ENCODE data around the gene RHBDD3.

Gene RHBDD3

DNA sequence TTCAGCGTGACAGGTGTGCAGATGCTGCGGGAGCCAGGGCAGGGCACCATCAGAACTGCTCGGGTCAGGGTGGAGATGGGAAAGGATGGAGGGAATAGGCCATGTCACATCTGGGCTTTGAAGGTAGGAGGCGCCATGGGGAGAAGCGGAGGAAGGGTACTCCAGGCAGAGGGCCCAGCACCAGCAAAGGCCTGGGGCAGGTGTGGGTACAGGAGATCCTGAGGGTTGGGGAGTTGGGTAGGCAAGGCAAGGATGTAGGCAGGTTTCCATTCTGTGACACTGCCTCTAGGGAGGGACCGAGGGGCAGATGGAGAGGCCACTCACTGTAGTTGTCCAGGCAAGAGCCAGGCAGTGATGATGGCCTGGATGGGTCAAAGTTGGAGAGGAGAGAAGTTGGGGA lies 53.5 kb downstream of the RHBDD3 start:
- H3K4me3 Mint-ChIP-seq: no peak overlapping the region

DNA sequence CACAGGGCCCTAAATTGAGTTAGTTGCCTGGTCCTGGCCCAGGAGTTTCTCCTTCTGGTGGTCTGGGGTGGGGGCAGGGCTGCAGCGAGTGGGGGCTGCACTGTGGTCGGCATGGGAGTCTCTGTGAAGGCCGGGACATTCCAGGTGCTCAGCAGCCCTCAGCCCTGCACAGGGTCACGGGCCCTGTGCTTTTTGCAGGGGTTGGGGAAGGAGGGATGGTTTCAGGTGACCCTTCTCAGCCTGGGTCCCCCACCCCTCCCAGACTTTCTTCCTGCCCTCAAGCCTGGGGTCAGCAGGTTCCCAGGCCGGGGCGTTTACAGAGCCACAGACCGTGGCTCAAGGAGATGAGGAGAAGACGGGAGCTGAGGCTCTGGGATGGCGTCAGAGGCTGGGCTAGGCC lies 54.3 kb downstream of the RHBDD3 start:
- H3K9me3 Mint-ChIP-seq: no peaks in the 10 kb centered on the region
- no peaks in the 10 kb centered on the region for H3K36me3 Mint-ChIP-seq (ENCODE audit: low read depth)
- no peaks in the 10 kb centered on the region for H3K27me3 Mint-ChIP-seq
- H3K4me1 Mint-ChIP-seq (ENCODE audit: low read depth): no peaks in the 10 kb centered on the region
- DNase-seq: no peak
- H3K4me3 Mint-ChIP-seq: no peak overlapping the region
- no peak overlapping the region for H3K27ac Mint-ChIP-seq

More for the DNA sequence above, 53.5 kb downstream of the RHBDD3 start:
- DNase-seq: no peak
- Mint-ChIP-seq H3K27me3 (no peaks in the 10 kb centered on the region), H3K4me1 (ENCODE audit: low read depth) (no peaks in the 10 kb centered on the region), H3K36me3 (ENCODE audit: low read depth) (no peaks in the 10 kb centered on the region), H3K9me3 (no peaks in the 10 kb centered on the region), H3K27ac (no peak overlapping the region)

DNA sequence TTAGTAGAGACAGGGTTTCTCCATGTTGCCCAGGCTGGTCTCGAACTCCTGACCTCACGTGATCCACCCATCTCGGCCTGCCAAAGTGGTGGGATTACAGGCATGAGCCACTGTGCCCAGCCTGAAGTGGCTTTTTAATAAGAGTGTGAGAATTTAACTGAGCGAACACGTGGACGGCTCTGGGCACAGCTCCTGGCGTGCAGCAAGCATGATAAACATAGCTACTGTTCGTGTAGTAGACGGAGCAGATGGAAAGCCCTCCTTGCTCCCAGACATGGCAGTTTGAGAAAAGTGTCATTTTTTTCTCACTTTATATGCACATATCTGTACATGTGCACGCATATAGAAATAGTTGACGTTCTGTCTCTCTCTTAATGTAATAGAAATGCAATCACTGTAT lies 55.0 kb downstream of the RHBDD3 start:
- H3K36me3 Mint-ChIP-seq (ENCODE audit: low read depth): no peaks in the 10 kb centered on the region

GRCh38 chr22:29211466-29211865 lies 56.3 kb downstream of the RHBDD3 start:
- Mint-ChIP-seq H3K4me1 (ENCODE audit: low read depth) (peaks cover under 1% of the 10 kb centered on the region), H3K36me3 (ENCODE audit: low read depth) (no peaks in the 10 kb centered on the region), H3K27me3 (peaks cover 16% of the 10 kb centered on the region), H3K9me3 (no peaks in the 10 kb centered on the region), H3K4me3 (no peak overlapping the region), H3K27ac (no peak overlapping the region)
- DNase-seq: no peak

More for the DNA sequence above, 55.0 kb downstream of the RHBDD3 start:
- H3K9me3 Mint-ChIP-seq: no peaks in the 10 kb centered on the region
- H3K4me1 Mint-ChIP-seq (ENCODE audit: low read depth): no peaks in the 10 kb centered on the region
- DNase-seq: no peak
- no peak overlapping the region for H3K27ac Mint-ChIP-seq
- H3K27me3 Mint-ChIP-seq: peaks cover 3% of the 10 kb centered on the region
- H3K4me3 Mint-ChIP-seq: no peak overlapping the region

DNA sequence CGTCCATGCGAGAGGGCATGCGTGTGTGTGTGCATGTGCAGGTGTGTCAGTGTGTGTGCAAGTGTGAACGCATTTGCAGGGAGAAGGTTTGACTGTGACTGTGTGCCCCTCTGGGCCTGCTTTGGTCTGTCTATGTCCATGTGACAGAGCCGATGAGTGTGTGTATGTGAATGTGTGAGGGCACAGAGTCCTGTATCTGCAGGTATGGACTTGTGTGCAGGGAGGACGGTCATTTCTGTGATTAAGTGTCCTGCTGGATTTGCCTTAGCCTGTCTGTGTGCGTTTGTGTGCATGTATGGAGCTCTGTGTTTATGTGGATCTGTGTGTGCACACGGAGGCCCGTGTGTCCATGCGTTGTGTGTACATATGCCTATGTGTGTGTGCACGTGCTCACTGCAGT lies 56.7 kb downstream of the RHBDD3 start:
- H3K27me3 Mint-ChIP-seq: peaks cover 19% of the 10 kb centered on the region
- H3K4me1 Mint-ChIP-seq (ENCODE audit: low read depth): peaks cover 2% of the 10 kb centered on the region
- no peak overlapping the region for H3K4me3 Mint-ChIP-seq
- no peaks in the 10 kb centered on the region for H3K36me3 Mint-ChIP-seq (ENCODE audit: low read depth)
- no peak for DNase-seq
- no peak overlapping the region for H3K27ac Mint-ChIP-seq
- no peaks in the 10 kb centered on the region for H3K9me3 Mint-ChIP-seq

Data from activated T-cell treated with anti-CD3 and anti-CD28 coated beads, Interleukin-2, amount 50 U/mL, for 24 hours (primary cell).